HL-60 (cell line): ENCODE data around the gene TUB.

Source experiments
- CTCF ChIP-seq: IDR thresholded peaks from one replicate; pipeline ENCODE4 v1.5.1; 2011; ENCODE audit warnings: low read length, control low read depth, inconsistent platforms; ENCODE audit not compliant: insufficient read depth
- GABPA ChIP-seq: IDR thresholded peaks from 2 replicates; pipeline ENCODE4 v1.6.1; 2012; ENCODE audit warnings: low read depth
- POLR2AphosphoS5 ChIP-seq: IDR thresholded peaks from 2 replicates; pipeline ENCODE4 v1.6.1; 2012; ENCODE audit warnings: low read depth
- REST ChIP-seq: IDR thresholded peaks from 2 replicates; pipeline ENCODE4 v1.6.1; 2012; ENCODE audit warnings: low read depth; ENCODE audit not compliant: insufficient replicate concordance
- SPI1 ChIP-seq: IDR thresholded peaks from 2 replicates; pipeline ENCODE4 v1.6.1; 2012; ENCODE audit warnings: low read depth, mild to moderate bottlenecking, borderline replicate concordance

GRCh38 chr11:8108421-8108820 lies 27.4 kb downstream of the TUB start:
- TF ChIP-seq CTCF: no peak
- TF ChIP-seq REST: no peak
- TF ChIP-seq SPI1: no peak
- TF ChIP-seq POLR2AphosphoS5: no peak
- TF ChIP-seq GABPA: no peak
